HG02798 (cell line): ENCODE data around the gene CDK5RAP2.

Source experiments
- ATAC-seq: cut with Tn5 transposase; IDR thresholded peaks from one replicate; pipeline ENCODE4 v1.9.1; 2021; ENCODE audit warnings: mild to moderate bottlenecking; ENCODE audit not compliant: unreplicated experiment, poor library complexity

CDK5RAP2 gene

DNA sequence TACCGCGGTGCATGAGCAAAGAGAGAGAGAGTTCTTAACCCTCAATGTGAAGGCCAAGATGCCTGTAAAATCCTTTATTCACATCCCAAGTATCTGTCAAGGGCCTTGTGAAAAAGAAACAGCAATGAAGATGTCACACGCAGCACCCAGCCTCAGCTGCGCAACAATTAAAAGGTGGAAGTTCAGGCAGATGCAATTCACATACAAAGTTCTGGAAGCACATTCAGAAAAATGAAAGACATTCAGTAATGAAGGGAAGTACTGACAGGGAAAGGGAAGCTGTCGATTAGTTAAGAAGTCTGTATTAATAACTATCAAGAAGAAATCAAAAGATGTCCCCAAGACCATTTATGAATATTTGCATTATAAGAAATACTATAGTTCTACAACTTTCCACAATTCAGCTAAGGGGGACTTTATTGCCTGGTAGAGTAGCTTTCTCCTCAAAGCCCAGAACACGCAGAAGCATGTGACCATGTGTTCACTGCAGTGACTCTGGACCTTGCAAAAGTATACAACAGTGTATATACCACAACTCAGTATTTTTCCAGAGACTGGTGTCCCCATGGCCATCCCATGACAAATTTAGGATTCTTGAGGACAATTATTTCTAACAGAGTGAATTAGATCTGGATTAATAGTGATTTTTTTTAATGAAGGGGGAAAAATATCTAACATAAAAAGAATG is 137.5 kb downstream of the CDK5RAP2 start:
- no peak for ATAC-seq

DNA sequence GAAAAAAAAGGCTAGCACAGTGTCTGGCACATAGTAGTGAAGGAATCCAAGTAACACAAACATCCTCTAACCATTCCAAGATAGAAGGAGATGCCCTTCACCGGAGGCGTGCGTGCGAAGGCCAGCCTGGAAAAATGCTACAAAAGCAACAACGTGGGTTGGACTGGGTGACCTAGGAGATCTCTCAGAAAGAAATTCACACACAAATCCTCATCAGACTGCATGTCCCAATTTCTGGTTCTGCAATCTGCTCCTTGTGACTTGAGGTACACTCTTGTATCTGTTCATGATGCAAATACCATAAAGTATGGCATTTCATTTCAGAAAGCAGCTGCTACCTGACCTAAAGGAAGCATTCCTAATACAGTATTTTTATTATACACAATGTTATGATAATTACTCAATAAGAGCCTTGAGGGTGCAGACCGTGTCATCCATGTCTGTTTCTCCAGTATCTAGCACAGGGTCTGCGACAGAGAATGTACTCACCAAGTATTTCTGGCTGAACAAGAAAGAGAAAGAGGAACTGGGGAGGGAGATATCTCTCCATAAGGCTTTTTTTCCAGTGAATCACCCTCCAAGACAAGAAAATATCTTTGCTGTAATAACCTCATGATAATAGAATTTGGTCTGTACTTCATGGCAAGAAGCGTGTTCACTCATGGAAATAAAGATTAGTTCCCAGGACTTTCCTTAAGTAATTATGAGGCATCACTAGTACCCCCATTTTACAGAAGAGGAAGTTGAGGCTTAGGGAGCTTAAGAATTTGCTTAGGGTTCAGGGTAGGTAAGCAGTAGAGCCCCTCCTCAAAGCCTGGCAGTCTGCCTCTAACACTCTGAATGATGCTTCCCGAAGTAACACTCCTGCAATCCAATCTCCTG is 138.3 kb downstream of the CDK5RAP2 start:
- no peak for ATAC-seq

DNA sequence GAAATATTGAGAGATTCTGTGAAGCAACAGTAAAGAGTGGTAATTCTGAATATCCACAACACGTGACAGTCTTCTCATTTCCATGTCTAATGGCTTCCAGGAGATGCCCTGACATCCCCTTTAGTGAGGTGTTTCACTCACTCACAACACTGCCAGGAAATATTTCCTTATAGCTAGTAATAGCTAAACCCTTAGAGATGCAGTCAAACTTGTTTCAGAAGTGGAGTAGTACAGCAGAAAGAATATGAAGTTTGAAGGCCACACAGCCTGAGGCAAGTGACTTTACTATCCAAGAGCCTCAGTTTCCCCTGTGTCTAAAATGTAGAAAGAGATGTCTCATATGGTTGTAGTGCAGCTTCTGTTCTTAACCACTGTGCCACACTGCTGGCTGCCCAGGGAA is 139.2 kb downstream of the CDK5RAP2 start:
- no peak for ATAC-seq

DNA sequence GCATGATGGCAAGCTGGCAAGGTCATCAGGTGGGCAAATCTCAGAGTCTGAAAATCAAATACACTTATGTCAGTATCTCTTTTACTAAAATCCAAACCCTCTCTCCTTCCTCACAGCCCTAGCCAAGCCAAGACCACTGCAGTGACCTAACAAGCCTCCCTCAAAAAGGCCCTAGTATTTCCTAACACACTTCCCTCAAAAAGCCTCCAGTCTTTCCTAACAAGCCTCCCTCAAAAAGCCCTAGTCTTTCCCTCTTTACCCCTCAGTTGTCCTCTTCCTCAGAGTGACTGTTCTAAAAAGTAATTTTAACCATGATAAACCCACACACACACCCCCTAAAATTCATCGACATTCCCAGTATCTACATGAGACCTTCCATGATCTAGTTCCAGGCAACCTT is 140.0 kb downstream of the CDK5RAP2 start:
- no peak for ATAC-seq

DNA sequence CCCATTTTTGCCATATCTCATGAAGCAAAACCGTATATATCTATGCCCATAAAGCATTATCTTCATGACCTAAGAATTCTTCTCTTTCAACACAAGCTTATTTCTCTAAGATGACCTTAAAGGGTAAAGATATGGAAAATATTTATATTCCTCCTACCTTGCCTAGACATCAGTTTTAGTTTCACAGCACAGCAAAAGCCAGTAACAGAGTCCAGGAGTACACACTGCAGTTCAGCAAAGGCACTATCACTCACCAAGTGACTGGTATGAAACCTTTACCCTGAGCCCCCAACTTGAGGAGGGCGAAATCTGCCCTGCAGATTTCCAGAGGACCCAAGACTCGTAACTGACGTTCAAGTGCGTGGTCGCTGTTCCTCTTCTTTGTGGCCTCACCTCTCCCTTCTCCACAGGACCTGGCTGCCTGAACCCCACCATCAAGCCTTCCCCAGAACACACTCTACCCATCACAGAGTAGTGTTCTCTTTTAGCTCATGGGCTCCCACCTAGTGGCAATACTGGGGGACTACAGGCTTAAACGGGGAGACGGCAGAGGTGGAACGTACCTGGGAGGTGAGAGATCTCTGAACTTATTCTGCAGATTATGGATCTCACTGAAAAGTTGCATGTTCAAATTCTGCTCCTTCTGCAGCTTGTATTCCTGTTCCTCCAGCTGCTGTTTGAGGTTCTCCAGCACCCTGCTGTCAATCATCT is 141.0 kb downstream of the CDK5RAP2 start:
- ATAC-seq = peak; percentile 59

DNA sequence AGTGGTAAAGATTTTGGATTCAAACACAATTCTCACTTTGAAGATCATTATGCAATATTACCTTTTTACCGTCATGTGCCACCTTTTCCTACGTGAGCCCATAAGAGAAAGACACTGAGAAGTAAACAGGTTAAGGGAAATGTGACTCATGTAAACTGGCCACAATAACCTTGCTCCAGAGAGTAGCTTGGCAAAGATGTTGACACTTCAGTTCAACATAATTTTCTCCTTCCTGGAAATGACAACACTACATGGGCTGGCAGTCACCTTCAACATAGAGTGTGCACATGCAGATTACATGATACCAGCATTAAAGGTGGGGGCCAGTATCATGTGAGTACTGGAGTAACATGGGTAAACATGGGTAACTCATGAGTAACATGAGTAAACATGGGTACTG is 141.9 kb downstream of the CDK5RAP2 start:
- ATAC-seq = no peak

DNA sequence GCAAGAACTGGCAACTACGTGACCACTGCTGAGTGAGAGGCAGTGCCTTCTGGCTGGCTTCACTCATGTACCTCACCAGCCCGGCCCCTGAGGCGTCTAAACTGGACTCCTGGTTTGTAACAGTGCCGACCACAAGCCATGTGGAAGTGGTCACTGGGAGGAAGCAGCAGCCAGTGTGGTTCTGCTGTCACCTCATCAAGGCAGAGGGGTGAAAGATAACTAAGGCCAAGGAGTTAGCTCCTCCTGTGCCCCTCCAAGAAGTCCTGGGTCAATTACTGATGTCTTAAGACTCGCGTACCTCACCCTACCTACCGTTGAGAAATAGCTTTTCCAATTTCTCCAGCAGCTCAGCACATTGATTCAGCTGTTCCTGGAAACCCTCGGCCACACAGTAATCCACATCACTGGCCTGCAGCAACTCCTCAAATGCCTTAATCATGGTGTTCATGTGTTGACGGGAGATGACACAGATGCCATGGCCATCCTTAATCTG is 142.9 kb downstream of the CDK5RAP2 start:
- ATAC-seq = no peak

DNA sequence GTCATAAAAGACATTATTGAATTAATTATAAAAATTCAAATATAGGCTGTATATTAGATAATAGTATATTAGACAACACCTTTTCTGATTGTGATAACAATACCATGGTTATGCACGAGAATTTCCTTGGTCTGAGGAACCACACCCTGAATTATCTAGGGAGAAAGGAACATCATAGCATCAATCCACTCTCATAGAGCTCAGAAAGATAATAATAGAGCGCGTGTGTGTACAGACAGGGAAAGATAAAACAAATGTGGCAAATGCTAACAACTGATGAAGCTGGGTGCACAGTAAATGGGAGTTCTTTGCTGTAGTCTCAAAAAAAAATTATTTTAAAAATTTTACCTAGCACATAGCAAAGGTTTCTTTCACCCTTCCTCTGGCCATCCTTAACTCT is 143.5 kb downstream of the CDK5RAP2 start:
- no peak for ATAC-seq

DNA sequence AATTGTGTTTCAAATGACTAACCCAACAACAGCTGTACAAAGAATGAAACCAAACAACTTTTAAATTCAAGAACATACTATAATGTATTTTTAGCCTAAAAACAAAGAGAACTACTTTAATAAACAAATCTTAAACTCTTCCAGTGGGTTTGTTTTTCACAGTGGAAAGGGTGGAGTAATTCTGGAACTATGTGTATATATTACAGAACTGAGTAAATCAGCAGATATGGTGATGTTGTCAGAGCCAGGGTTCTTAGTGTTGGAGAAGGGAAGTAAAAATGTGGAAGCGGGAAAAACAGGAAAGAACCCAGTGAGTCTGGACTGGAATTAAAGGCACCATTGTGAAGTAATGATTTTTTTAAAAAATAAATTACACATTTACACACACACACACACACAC is 144.9 kb downstream of the CDK5RAP2 start:
- ATAC-seq = no peak

DNA sequence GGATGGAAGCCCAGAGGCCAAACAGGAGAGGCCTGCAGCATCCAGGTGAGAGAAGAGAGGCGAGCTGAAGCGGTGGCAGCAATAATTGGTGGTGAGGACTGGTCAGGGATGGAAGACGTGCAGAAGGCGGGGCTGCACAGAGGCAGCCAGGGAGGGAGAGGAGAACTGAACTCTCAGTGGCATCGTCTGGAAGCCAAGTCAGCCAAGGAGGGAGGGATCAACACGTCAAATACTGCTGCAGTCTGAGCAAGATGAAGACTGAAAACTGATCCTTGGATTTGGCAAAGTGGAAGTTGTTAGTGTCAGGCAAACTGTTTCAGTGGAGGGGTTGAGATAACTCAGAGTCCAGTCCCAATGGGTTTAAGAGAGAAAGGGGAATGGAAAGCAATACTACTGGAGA is 145.4 kb downstream of the CDK5RAP2 start:
- ATAC-seq = no peak

DNA sequence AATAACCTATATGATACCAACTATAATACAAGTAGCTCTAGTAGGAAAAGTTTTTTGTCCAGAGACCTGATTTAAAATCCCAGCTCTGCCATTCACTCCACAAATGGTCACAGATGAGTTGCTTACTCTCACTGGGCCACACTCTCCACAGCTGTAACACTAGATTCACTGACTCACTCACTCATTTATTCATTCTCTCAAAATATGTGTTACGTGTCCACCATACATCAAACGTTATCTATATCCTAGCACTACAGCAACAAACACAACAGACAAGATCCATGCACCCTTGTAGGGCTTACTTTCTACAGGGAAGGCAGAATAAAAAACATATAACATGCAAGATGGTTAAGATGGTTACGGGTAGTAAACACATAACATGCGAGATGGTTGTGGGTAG is 146.3 kb downstream of the CDK5RAP2 start:
- ATAC-seq = no peak

DNA sequence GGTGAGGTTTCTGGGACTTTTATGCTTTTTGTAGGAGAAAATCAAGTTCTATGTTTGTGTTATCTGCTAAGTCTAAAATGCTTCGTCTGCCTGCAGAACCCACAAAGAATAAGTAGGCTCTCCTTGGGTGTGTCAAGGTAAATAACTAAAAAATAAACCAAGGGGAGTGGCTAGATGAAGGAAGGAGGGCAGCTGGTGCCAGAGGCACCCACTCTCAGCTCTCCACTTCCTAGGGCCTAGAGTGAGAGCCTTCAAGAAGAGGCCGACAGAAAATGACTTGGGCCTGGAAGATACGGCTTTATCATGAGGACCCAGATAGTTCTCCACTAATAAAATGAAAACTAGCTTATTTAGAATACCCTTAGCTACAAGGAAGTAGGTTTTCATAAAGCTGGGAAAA is 147.4 kb downstream of the CDK5RAP2 start:
- no peak for ATAC-seq

DNA sequence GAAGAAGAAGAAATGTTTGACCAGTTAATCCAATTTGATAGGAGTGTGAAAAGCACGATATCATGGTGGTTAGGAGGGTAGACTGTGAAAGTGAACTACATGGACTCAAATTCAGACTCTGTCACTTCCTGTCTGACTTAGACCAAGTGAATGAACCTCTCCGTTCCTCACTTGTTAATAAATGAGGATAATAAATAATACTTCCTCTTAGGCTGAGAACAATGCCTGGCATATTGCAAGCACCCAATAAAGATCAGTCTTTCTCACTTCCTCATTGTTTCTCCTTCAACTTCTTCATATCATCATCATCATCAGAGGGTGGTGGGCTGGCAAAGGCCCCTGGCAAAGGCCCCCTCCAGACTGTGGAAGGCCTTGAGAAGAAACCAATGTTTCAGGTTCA is 148.7 kb downstream of the CDK5RAP2 start:
- no peak for ATAC-seq

DNA sequence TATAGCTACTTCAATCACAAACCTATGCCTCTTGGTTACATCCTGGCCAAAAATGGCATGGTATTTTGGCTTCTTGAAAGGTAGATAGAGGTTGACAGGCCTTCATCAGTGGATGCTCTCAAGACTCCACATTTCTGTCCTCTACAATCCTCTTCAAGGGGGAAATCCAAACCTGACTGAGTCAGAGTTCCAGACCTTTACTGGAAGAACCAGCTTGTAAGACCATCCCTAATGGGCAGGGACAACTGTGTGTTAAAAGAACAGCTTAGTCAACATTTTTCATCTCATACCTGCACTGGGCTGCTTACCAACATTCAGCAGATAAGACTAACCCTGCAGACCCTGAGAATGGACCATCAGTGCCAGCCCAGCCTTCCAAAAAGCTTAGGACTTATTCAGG is 155.7 kb downstream of the CDK5RAP2 start:
- ATAC-seq = no peak

DNA sequence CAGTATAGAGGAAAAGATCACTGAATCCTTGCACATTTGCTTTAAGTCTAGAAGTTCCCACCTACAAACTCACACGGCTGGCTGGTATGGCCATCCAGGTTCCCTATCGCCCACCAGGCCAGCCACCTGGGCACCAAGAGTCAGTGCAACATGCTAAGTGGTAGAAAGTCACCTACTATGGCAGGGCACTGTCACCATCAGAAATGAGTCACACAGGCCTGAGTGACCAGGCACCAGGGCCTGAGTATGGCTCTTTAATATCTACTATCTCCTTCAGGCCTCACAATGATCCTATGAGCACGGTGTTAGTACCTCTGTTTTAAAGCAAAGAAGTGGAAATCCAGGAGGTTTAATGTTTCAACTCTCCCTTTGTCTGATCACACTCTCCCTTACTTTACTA is 156.2 kb downstream of the CDK5RAP2 start:
- no peak for ATAC-seq

DNA sequence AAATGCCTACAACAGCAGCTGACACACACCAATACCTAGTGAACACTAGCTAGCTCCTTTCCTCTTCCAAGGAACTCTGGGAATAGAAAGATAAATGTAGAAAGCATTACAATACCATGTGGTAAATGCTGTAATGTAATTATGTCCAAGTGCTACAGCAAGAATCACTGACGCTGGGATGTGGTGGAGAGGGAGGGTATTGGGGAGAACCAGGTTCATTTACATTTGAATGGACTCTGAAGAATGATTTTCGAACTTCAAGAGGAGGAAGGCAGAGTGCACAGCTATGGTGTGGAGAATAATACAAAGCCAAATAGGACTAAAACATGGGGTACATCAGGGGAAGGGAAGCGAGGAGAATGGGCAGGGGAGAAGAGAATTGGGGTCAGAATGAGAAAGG is 158.0 kb downstream of the CDK5RAP2 start:
- ATAC-seq = no peak

DNA sequence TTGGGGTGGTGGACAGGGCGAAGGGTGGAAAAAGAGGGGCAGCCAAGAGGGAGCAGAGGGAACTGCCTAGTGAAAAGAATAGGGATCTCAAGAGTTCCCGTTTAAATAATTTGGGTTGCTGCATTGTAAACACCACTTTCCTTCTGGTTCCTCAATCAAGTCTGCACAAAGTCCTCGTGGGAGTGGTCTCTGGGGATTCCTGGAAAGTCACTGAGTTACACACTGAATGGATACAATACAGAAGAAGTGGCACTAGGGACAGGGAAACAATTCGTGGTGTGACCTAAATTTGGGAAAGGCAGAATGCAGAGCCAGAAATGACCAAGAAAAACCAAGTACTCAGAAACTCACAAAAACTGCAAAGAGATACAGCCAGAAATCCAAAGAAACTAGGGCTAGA is 161.7 kb downstream of the CDK5RAP2 start:
- ATAC-seq = no peak

DNA sequence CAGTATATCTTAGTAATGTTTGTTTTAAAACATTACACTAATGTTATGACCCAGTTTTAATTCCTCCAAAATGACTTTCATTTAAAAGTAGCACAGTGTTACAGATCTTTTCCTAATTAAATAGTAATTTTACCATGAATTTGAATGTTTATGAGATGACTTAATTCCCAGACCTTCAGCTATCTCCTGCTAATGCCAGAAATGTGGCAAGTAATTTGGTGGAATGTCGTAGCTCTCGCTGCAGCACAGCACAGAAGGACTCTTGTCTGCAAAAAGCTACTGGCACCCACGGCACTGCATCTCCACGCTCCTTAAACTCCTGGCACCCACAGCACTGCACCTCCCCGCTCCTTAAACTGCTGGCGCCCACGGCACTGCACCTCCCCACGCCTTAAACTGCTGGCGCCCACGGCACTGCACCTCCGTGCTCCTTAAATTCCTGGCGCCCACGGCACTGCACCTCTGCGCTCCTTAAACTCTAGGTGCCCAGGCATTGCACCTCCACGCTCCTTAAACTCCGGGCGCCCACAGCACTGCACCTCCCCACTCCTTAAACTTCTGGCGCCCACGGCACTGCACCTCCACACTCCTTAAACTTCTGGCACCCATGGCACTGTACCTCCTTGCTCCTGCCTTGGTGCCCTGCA is 163.1 kb downstream of the CDK5RAP2 start:
- ATAC-seq = no peak

DNA sequence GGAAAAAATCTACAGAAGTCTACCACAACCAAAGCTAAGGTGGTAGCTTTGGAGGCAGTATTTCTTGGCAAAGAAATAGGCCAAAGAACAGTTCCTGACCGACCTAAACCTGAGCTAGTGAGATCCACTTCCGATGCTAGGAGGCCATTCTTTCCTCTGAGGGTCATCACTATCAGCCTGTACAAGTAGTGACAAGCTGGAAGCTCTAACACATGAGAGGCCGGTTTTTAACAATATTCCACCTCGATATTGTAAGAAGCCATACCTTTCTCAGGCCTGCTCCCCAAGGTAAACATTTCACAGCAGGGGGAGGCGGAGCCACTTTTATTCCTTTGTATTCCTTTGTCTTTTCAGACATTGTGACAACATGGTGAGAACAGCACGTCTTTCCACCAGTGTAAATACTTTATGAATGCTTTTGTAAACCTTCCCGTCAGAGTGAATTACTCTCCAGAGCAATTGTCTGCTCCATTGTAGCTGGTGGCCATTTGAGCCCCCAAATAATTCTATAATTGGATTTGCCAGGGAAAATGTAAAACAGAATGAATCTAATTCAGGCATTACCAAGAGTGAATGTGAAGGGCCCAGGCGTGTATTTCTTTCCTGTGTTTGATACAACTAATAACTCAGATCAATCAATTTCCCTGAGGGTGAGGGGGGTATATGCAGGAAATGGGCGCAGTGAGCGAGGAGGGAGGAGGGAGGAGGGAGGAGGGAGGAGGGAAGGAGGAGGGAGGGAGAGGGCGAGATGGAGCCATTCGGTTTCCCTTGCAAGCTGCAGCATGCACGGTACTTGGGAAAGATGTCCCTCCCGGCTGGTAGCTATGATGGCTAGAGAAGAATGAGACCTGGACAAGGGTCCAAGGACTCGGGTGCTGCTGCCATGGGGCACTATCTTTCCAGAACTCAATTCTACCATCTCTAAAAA is 166.6 kb downstream of the CDK5RAP2 start:
- ATAC-seq = no peak
